Stomach smooth muscle (tissue), 2 donors: Measurements from ENCODE around the gene GPAM.

ENCODE experiments used
- H3K27ac ChIP-seq: one replicate; pipeline ENCODE4 v1.7.0; 2013; ENCODE audit warnings: mild to moderate bottlenecking, low read length, inconsistent platforms
- H3K27me3 ChIP-seq, 2 donors: one replicate each; pipeline ENCODE4 v1.7.0; 2013; ENCODE audit warnings: low read length in 2 of 2; ENCODE audit not compliant: insufficient read depth in 2 of 2, control insufficient read depth in 1 of 2
- H3K36me3 ChIP-seq, 2 donors: one replicate each; pipeline ENCODE4 v1.7.0; 2013; ENCODE audit warnings: low read length in 2 of 2; ENCODE audit not compliant: control insufficient read depth in 2 of 2, insufficient read depth in 2 of 2
- H3K4me1 ChIP-seq: one replicate; pipeline ENCODE4 v1.7.0; 2013; ENCODE audit warnings: low read length; ENCODE audit not compliant: control insufficient read depth, insufficient read depth
- H3K4me3 ChIP-seq, 2 donors: one replicate each; pipeline ENCODE4 v1.7.0; 2013; ENCODE audit warnings: low read length in 2 of 2
- H3K9ac ChIP-seq, 2 donors: one replicate each; pipeline ENCODE4 v1.7.0; 2013; ENCODE audit warnings: low read length in 2 of 2, mild to moderate bottlenecking in 1 of 2
- H3K9me3 ChIP-seq, 2 donors: one replicate each; pipeline ENCODE4 v1.7.0; 2013; ENCODE audit warnings: low read length in 2 of 2; ENCODE audit not compliant: control insufficient read depth in 2 of 2
- donor health status: healthy.
- donor health status: Pancreatic carcinoma.

The GPAM gene

DNA sequence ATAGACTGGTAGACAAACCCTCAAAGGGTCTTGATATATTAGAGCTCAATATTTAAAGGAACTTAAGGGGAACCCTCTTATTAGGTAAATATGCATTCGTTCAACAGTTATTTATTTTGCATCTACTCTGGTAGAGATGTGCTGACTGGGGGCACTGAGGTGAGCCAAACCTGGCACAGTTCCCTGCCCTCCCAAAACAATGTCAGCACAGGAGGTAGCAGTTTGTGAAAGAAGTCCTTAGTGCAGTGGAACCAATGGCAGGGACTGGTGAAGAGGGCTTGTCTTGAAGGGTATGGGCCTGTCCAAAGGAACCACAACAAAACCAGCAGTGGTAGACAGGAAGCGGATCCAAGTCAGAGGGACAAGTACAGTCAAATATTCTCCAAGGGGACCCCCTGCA is 32.6 kb upstream of the GPAM start:
- H3K9ac ChIP-seq: no peak overlapping the region
- H3K27me3 ChIP-seq: no peaks in the 10 kb centered on the region
- H3K27ac ChIP-seq: no peak overlapping the region
- no peaks in the 10 kb centered on the region for H3K36me3 ChIP-seq
- no peak overlapping the region for H3K4me3 ChIP-seq
- no peaks in the 10 kb centered on the region for H3K9me3 ChIP-seq
- H3K4me1 ChIP-seq: no peaks in the 10 kb centered on the region

GRCh38 chr10:112215342-112215774 is 31.8 kb upstream of the GPAM start:
- no peaks in the 10 kb centered on the region for H3K4me1 ChIP-seq
- no peak overlapping the region for H3K9ac ChIP-seq
- H3K36me3 ChIP-seq: no peaks in the 10 kb centered on the region
- no peaks in the 10 kb centered on the region for H3K27me3 ChIP-seq
- no peak overlapping the region for H3K4me3 ChIP-seq
- no peaks in the 10 kb centered on the region for H3K9me3 ChIP-seq
- H3K27ac ChIP-seq: no peak overlapping the region

GRCh38 chr10:112214298-112214926 is 30.8 kb upstream of the GPAM start:
- Histone ChIP-seq H3K4me3 (no peak overlapping the region), H3K9ac (no peak overlapping the region), H3K36me3 (no peaks in the 10 kb centered on the region), H3K4me1 (peaks cover 4% of the 10 kb centered on the region), H3K27ac (no peak overlapping the region), H3K9me3 (no peaks in the 10 kb centered on the region), H3K27me3 (no peaks in the 10 kb centered on the region)

DNA sequence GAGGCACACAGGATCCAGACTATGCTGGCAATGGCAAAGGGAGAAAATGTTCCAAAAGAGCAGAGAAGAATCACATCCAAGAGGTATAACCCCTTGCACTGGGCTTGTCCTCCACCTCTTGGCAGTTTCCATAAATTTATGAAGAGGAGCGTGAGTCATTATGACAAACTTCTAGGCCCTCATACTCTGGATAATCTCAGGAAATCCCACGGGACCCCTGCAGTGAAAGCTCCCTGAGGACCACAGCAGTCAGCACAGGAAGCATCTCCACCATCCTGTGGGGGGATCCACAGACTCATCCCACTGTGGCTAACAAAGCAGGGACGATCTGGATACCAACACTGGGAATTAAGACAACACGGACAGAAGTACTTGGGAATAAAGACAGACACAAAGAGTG is 30.3 kb upstream of the GPAM start:
- Histone ChIP-seq H3K4me1 (peaks cover 8% of the 10 kb centered on the region), H3K27ac (no peak overlapping the region), H3K27me3 (no peaks in the 10 kb centered on the region), H3K4me3 (no peak overlapping the region), H3K36me3 (no peaks in the 10 kb centered on the region), H3K9me3 (no peaks in the 10 kb centered on the region), H3K9ac (no peak overlapping the region)

DNA sequence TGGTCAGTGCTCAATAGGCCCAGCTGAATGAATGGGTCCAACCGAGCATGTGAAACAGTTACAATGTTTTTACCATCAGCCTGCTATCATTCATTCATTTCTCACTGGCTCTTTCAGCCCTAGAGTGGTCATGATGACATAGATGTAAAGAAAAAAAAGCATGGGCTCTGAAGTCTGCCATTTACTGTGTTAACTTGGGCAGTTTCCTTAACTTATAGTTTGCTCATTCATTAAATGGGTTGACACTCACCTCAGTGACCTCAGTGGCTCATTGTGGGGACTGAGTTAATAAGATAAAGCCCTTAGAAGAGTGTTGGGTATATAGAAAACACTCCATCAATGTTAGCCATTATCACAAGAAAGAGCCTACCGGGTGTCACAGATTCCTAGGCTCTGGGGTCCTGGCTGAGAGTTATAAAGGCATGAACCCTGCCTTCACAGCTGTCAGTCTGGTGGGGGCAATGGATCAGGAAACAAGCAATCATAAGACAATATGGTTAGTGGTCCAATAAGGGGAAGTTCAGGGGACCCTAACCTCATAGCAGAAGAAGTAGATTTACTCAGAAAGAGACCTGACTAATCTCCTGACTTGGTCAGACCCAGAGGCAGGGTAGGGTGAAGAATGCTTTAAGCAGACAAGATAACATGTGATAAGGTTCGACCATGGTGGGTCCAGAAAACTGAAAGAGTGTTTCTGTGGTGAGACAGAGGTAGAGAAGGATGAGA is 29.7 kb upstream of the GPAM start:
- Histone ChIP-seq H3K9me3 (no peaks in the 10 kb centered on the region), H3K36me3 (no peaks in the 10 kb centered on the region), H3K4me1 (peaks cover 14% of the 10 kb centered on the region), H3K27ac (no peak overlapping the region), H3K27me3 (no peaks in the 10 kb centered on the region), H3K9ac (no peak overlapping the region), H3K4me3 (no peak overlapping the region)

DNA sequence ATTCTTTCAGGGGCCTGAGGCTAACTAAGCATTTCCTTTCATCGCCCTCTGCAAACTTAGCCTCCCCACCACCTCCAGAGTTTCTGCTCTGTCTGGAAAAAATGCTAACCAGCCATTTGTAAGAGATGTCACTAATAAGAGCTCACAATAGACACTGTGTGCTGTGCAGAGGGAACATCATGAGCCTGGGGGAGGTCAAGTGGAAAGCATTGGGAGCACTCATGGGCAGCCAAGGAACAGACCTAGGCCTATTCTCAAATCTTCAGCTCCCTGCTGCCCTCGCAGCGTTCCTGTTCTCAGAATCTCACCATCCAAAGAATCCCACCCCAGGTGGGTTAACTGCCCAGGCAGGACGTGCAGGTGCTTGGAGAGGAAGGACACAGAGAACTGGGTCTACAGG is 27.1 kb upstream of the GPAM start:
- no peaks in the 10 kb centered on the region for H3K36me3 ChIP-seq
- H3K9me3 ChIP-seq: no peaks in the 10 kb centered on the region
- H3K27ac ChIP-seq: no peak overlapping the region
- no peaks in the 10 kb centered on the region for H3K27me3 ChIP-seq
- no peak overlapping the region for H3K4me3 ChIP-seq
- peaks cover 24% of the 10 kb centered on the region for H3K4me1 ChIP-seq
- no peak overlapping the region for H3K9ac ChIP-seq

DNA sequence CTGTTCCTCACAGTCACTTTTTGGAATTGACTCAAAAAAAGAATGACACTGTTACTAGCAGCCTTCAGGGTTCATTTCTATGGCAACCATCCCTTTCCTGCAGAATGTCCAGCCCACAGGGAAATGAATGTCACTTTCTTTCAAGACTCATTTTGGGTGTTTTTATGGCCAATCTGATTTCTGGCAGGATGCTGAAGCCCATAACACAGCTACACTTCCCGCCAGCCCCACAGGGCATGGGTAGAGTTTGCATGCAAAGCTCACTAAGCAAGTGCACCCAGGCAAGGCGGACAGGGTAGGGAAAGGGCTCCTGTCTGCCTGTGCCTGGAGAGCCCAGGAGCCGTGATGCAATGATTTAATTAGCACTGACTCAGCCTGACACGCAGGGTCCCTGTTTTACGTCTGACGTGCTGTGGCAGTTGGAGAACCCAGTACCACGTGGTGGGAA is 26.1 kb upstream of the GPAM start:
- Histone ChIP-seq H3K27me3 (no peaks in the 10 kb centered on the region), H3K4me3 (no peak overlapping the region), H3K9ac (no peak overlapping the region), H3K9me3 (no peaks in the 10 kb centered on the region), H3K4me1 (peaks cover 24% of the 10 kb centered on the region), H3K27ac (no peak overlapping the region), H3K36me3 (no peaks in the 10 kb centered on the region)

DNA sequence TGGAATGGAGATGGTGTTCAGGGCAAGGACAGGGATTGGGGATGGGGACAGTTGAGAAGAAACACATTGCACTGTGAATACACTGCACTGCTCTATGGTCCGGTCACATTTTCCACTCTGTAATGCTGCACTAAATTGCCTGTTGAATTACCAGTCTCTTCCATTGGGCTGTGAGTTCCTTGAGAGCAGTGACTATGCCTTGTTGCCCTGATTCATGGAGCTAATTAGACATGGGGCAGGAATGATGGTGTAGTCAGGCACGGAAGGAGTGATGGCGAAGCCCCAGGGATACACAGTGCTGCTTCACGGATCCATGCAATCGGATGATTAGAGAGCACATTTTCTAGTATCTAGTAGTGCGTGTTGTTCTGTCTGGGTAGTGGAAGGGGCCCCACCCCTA is 25.4 kb upstream of the GPAM start:
- H3K9me3 ChIP-seq: no peaks in the 10 kb centered on the region
- H3K4me1 ChIP-seq: peaks cover 24% of the 10 kb centered on the region
- no peak overlapping the region for H3K4me3 ChIP-seq
- no peak overlapping the region for H3K27ac ChIP-seq
- H3K9ac ChIP-seq: no peak overlapping the region
- no peaks in the 10 kb centered on the region for H3K27me3 ChIP-seq
- no peaks in the 10 kb centered on the region for H3K36me3 ChIP-seq

GRCh38 chr10:112208292-112208691 is 24.7 kb upstream of the GPAM start:
- H3K9me3 ChIP-seq: no peaks in the 10 kb centered on the region
- H3K27me3 ChIP-seq: no peaks in the 10 kb centered on the region
- H3K4me1 ChIP-seq: peaks cover 24% of the 10 kb centered on the region
- H3K27ac ChIP-seq: no peak overlapping the region
- H3K9ac ChIP-seq: no peak overlapping the region
- peak overlapping the region in 1 of 2 donors; percentile 1 for H3K4me3 ChIP-seq
- H3K36me3 ChIP-seq: no peaks in the 10 kb centered on the region

DNA sequence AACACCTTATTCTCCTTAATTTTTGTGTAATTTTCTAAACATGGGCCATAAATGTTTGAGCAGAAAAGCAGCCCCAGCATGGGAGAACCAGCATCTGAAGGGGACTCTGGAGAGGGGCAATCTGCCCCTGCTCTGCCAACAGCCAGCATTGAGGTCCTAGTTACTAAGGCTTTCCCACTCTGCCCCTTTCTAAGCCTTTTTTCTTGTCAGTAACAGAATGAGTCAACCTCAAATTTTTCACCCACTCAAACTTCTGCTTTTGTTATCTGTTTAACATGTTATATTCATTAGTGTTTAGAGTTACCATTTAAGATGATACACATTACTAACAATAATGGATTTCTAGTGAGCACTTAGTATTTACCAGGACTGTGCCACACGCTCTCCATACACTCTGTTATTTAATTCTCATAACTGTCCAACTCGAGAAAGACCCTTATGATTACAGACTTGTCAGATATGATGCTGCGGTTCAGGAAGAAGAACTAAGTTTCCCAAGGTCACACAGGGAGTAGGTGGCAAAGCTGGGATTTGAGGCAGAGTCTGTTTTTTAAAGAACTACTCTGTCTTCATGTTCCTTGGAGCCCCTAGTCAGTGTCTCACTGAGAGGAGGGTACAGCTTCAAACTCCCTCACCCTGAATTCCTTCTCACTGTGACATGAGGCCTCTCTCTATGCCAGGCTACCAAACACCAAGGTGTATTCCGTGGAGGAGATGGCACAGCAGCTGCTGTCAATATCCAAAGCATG is 19.9 kb upstream of the GPAM start:
- Histone ChIP-seq H3K27me3 (no peaks in the 10 kb centered on the region), H3K4me1 (peaks cover 12% of the 10 kb centered on the region), H3K9ac (no peak overlapping the region), H3K9me3 (no peaks in the 10 kb centered on the region), H3K4me3 (no peak overlapping the region), H3K27ac (no peak overlapping the region), H3K36me3 (no peaks in the 10 kb centered on the region)
